Liver (tissue), 10 donors: Measurements from ENCODE around the gene KRTAP1-4. TPM values are rescaled to one million over a fixed set of nuclear protein-coding genes. Genes with fewer than 3 reads are reported as not detected.

Source experiments
- DNase-seq: peaks from one replicate; pipeline ENCODE4 v3.0.0-alpha.2; 2017; ENCODE audit warnings: low spot score
- H3K27ac ChIP-seq, 2 donors: one replicate each; pipeline ENCODE4 v1.7.0; 2013; ENCODE audit warnings: inconsistent platforms in 2 of 2, low read length in 2 of 2, control low read depth in 1 of 2, low read depth in 1 of 2, mild to moderate bottlenecking in 1 of 2
- H3K27me3 ChIP-seq, 4 donors: one replicate each; pipeline versions ENCODE4 v1.6.1 to v1.7.0; 2013; ENCODE audit warnings: low read length in 3 of 4, inconsistent platforms in 1 of 4, mild to moderate bottlenecking in 1 of 4, moderate library complexity in 1 of 4; ENCODE audit not compliant: control insufficient read depth in 4 of 4, insufficient read depth in 4 of 4
- H3K36me3 ChIP-seq, 4 donors: one replicate each; pipeline versions ENCODE4 v1.6.1 to v1.7.0; 2013; ENCODE audit warnings: low read length in 3 of 4, mild to moderate bottlenecking in 3 of 4, low read depth in 1 of 4, moderate library complexity in 1 of 4; ENCODE audit not compliant: control insufficient read depth in 4 of 4, insufficient read depth in 3 of 4
- H3K4me1 ChIP-seq, 4 donors: one replicate each; pipeline versions ENCODE4 v1.6.1 to v1.7.0; 2013; ENCODE audit warnings: low read length in 3 of 4, mild to moderate bottlenecking in 3 of 4, moderate library complexity in 1 of 4; ENCODE audit not compliant: control insufficient read depth in 4 of 4, insufficient read depth in 4 of 4
- H3K4me3 ChIP-seq, 3 donors: one replicate each; pipeline versions ENCODE4 v1.6.1 to v1.7.0; 2013; ENCODE audit warnings: low read length in 3 of 3, control low read depth in 1 of 3, low read depth in 1 of 3, mild to moderate bottlenecking in 1 of 3
- H3K9ac ChIP-seq, 2 donors: one replicate each; pipeline ENCODE4 v1.7.0; 2013; ENCODE audit warnings: low read length in 2 of 2, mild to moderate bottlenecking in 2 of 2, moderate library complexity in 2 of 2, control low read depth in 1 of 2, low read depth in 1 of 2
- H3K9me3 ChIP-seq, 4 donors: one replicate each; pipeline versions ENCODE4 v1.6.1 to v1.7.0; 2013; ENCODE audit warnings: low read length in 3 of 4; ENCODE audit not compliant: control insufficient read depth in 4 of 4
- EGR1 ChIP-seq, 2 donors: IDR thresholded peaks; 2 replicates each; pipeline ENCODE4 v1.6.1; 2016 to 2018; ENCODE audit warnings: antibody characterized with exemption in 2 of 2, low read depth in 2 of 2
- GABPA ChIP-seq, 2 donors: IDR thresholded peaks in 1 of 2; conservative IDR thresholded peaks in 1 of 2; 2 replicates each; pipeline ENCODE4 v1.6.1; 2016; ENCODE audit warnings: antibody characterized with exemption in 2 of 2, mild to moderate bottlenecking in 1 of 2, moderate library complexity in 1 of 2
- HNF4A ChIP-seq, 2 donors: conservative IDR thresholded peaks; 2 replicates each; pipeline ENCODE4 v1.6.1; 2016; ENCODE audit warnings: antibody characterized with exemption in 2 of 2, mild to moderate bottlenecking in 2 of 2
- JUND ChIP-seq, 2 donors: IDR thresholded peaks; 2 replicates each; pipeline ENCODE4 v1.6.1; 2016; ENCODE audit warnings: antibody characterized with exemption in 2 of 2
- RAD21 ChIP-seq, 2 donors: IDR thresholded peaks; 2 replicates each; pipeline ENCODE4 v1.6.1; 2016; ENCODE audit warnings: antibody characterized with exemption in 2 of 2, mild to moderate bottlenecking in 2 of 2
- SP1 ChIP-seq: IDR thresholded peaks from 2 replicates; pipeline ENCODE4 v1.6.1; 2018; ENCODE audit warnings: antibody characterized with exemption, mild to moderate bottlenecking
- WGBS: extraction: QIAGEN DNeasy Blood & Tissue Kit; methylation state at CpG from one replicate; pipeline ENCODE4 v1.1.7; 2013; 5-methylcytosine and 5-hydroxymethylcytosine counted together
- polyA plus RNA-seq, 2 donors: library from polyadenylated mRNA; stranded (reverse) in 1 of 2; unstranded in 1 of 2; fragments of 200-250 nt in 1 of 2; fragments of >200 nt in 1 of 2; fragmentation: Nextera tagmentation in 1 of 2; extraction: Ambion mirVana in 1 of 2; gene quantifications; one replicate each; pipeline versions ENCODE4 v1.2.1 to v1.2.3, GENCODE V29; 2013 to 2015
- small RNA-seq: library from RNA; depleted of rRNA; stranded (forward); fragments of <200 nt; gene quantifications from one replicate; pipeline ENCODE3, GENCODE V24; 2014
- total RNA-seq, 2 donors: library from RNA; depleted of rRNA; stranded (reverse); fragments of >200 nt; gene quantifications; one replicate each; pipeline ENCODE4 v1.2.3, GENCODE V29; 2014
- TF ChIP-seq, protein P1 (sequence below): IDR thresholded peaks from 2 replicates; pipeline ENCODE4 v1.6.1; 2016; ENCODE audit warnings: antibody characterized with exemption, mild to moderate bottlenecking
- donor health status: healthy.
- donor health status: healthy.
- donor health status: healthy.
- donor health status: healthy.
- donor health status: healthy.

KRTAP1-4 gene
- total and polyA plus RNA-seq, 4 donors = not detected

DNA sequence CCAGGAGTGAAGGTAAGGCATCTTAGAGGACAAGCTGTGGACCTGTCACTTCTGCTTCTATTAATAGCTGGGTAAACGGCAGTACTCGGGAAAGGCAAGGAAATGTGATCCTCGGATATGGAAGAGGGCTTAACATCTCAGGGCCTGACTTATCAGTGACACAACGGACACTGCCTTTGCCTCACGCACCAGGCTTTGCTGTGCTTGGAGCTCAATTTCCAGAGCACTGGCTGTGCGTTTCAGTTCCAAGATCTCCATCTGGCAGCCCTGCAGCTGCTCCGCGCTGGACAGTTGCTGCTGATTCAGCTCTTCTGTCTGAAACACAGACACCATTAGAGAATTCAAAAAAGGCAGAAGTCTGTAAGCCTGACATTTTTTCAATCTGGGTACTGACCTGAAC, 49.4 kb downstream of the KRTAP1-4 start:
- TF ChIP-seq SP1 (no peak), RAD21 (IDR thresholded peaks at IDR 0.05) (no peak), GABPA (IDR thresholded peaks at IDR 0.05 in 1 of 2, conservative IDR thresholded peaks at IDR 0.05 in 1 of 2) (no peak)
- no peaks in the 10 kb centered on the region for H3K36me3 ChIP-seq
- no peaks in the 10 kb centered on the region for H3K9me3 ChIP-seq
- no peaks in the 10 kb centered on the region for H3K4me1 ChIP-seq
- 45% methylated on average over 8 of the region's 8 CpGs for WGBS
- no peak overlapping the region for H3K4me3 ChIP-seq
- DNase-seq = no peak
- H3K27me3 ChIP-seq = peaks cover 0 to 8% (median 0%) of the 10 kb centered on the region in 4 donors
- H3K9ac ChIP-seq = no peak overlapping the region
- H3K27ac ChIP-seq = no peak overlapping the region

DNA sequence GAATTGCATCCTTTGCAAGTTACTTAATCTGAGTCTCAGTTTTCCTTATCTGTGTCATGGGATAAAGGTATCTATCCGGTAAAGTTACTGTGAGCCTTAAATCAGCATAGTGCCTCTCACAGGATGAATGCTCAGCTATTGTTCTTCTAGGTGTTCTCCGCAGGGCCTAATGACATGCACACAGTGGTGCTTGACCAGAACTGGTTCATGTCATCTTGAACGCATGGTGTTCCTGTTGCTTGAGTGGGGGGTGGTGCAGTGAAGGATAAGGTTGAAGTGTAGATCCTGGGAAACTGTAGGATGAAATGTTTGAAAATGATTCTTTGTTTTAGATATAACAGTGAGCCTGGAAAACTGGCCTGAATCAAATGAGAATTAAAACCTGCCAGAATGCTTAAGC, 49.9 kb downstream of the KRTAP1-4 start:
- H3K27me3 ChIP-seq = peaks cover 0 to 8% (median 0%) of the 10 kb centered on the region in 4 donors
- no peak overlapping the region for H3K4me3 ChIP-seq
- no peak for DNase-seq
- no peaks in the 10 kb centered on the region for H3K9me3 ChIP-seq
- no peaks in the 10 kb centered on the region for H3K4me1 ChIP-seq
- H3K36me3 ChIP-seq = no peaks in the 10 kb centered on the region
- no peak overlapping the region for H3K27ac ChIP-seq
- no peak overlapping the region for H3K9ac ChIP-seq
- TF ChIP-seq RAD21 (IDR thresholded peaks at IDR 0.05) = no peak
- TF ChIP-seq, protein P1, sequence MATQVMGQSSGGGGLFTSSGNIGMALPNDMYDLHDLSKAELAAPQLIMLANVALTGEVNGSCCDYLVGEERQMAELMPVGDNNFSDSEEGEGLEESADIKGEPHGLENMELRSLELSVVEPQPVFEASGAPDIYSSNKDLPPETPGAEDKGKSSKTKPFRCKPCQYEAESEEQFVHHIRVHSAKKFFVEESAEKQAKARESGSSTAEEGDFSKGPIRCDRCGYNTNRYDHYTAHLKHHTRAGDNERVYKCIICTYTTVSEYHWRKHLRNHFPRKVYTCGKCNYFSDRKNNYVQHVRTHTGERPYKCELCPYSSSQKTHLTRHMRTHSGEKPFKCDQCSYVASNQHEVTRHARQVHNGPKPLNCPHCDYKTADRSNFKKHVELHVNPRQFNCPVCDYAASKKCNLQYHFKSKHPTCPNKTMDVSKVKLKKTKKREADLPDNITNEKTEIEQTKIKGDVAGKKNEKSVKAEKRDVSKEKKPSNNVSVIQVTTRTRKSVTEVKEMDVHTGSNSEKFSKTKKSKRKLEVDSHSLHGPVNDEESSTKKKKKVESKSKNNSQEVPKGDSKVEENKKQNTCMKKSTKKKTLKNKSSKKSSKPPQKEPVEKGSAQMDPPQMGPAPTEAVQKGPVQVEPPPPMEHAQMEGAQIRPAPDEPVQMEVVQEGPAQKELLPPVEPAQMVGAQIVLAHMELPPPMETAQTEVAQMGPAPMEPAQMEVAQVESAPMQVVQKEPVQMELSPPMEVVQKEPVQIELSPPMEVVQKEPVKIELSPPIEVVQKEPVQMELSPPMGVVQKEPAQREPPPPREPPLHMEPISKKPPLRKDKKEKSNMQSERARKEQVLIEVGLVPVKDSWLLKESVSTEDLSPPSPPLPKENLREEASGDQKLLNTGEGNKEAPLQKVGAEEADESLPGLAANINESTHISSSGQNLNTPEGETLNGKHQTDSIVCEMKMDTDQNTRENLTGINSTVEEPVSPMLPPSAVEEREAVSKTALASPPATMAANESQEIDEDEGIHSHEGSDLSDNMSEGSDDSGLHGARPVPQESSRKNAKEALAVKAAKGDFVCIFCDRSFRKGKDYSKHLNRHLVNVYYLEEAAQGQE = no peak
- TF ChIP-seq GABPA (IDR thresholded peaks at IDR 0.05 in 1 of 2, conservative IDR thresholded peaks at IDR 0.05 in 1 of 2) = no peak
- TF ChIP-seq HNF4A (conservative IDR thresholded peaks at IDR 0.05) = no peak
- TF ChIP-seq EGR1 (IDR thresholded peaks at IDR 0.05; ENCODE audit: low read depth in 2 of 2) = no peak
- no peak for TF ChIP-seq JUND (IDR thresholded peaks at IDR 0.05)
- 87% methylated on average over 3 of the region's 3 CpGs for WGBS

Small RNA genes within 50 kb of the gene (small RNA-seq; reads per million reads assigned to genes)
- not detected for gene KRTAP3-4P

Other genes with a start within 250 kb of the KRTAP1-4 start
Only the 30 nearest of the 38 such genes appear.
- not detected for gene KRT12, start 163.0 kb downstream of the KRTAP1-4 start, total RNA-seq
- not detected for gene KRT12, start 163.0 kb downstream of the KRTAP1-4 start, polyA plus RNA-seq
- gene KRT20, start 145.0 kb downstream of the KRTAP1-4 start, total RNA-seq = not detected
- not detected for gene KRT20, start 145.0 kb downstream of the KRTAP1-4 start, polyA plus RNA-seq
- gene KRT23, start 92.5 kb downstream of the KRTAP1-4 start, total RNA-seq = 1 to 10 TPM in 1 of 2 donors, under 1 TPM in 1; 0.09 to 1.3 TPM
- gene KRT23, start 92.5 kb downstream of the KRTAP1-4 start, polyA plus RNA-seq = under 1 TPM in 1 of 2 donors, not detected in 1; 0.24 TPM
- not detected for gene KRT39, start 63.2 kb downstream of the KRTAP1-4 start, total RNA-seq
- not detected for gene KRT39, start 63.2 kb downstream of the KRTAP1-4 start, polyA plus RNA-seq
- gene KRT40, start 45.9 kb downstream of the KRTAP1-4 start, total RNA-seq = not detected
- not detected for gene KRT40, start 45.9 kb downstream of the KRTAP1-4 start, polyA plus RNA-seq
- gene KRTAP3-3, start 36.0 kb downstream of the KRTAP1-4 start, total RNA-seq = not detected
- gene KRTAP3-3, start 36.0 kb downstream of the KRTAP1-4 start, polyA plus RNA-seq = not detected
- not detected for gene KRTAP3-2, start 30.3 kb downstream of the KRTAP1-4 start, total RNA-seq
- gene KRTAP3-2, start 30.3 kb downstream of the KRTAP1-4 start, polyA plus RNA-seq = not detected
- not detected for gene KRTAP3-1, start 21.1 kb downstream of the KRTAP1-4 start, total RNA-seq
- gene KRTAP3-1, start 21.1 kb downstream of the KRTAP1-4 start, polyA plus RNA-seq = not detected
- not detected for gene KRTAP1-5, start 3.0 kb downstream of the KRTAP1-4 start, total RNA-seq
- not detected for gene KRTAP1-5, start 3.0 kb downstream of the KRTAP1-4 start, polyA plus RNA-seq
- not detected for gene KRTAP1-3, start 4.7 kb upstream of the KRTAP1-4 start, total RNA-seq
- gene KRTAP1-3, start 4.7 kb upstream of the KRTAP1-4 start, polyA plus RNA-seq = not detected
- not detected for gene KRTAP1-1, start 11.3 kb upstream of the KRTAP1-4 start, total RNA-seq
- not detected for gene KRTAP1-1, start 11.3 kb upstream of the KRTAP1-4 start, polyA plus RNA-seq
- not detected for gene KRTAP2-1, start 17.1 kb upstream of the KRTAP1-4 start, total RNA-seq
- not detected for gene KRTAP2-1, start 17.1 kb upstream of the KRTAP1-4 start, polyA plus RNA-seq
- not detected for gene KRTAP2-2, start 25.0 kb upstream of the KRTAP1-4 start, total RNA-seq
- gene KRTAP2-2, start 25.0 kb upstream of the KRTAP1-4 start, polyA plus RNA-seq = not detected
- gene KRTAP2-3, start 29.9 kb upstream of the KRTAP1-4 start, total RNA-seq = not detected
- not detected for gene KRTAP2-3, start 29.9 kb upstream of the KRTAP1-4 start, polyA plus RNA-seq
- not detected for gene KRTAP2-4, start 35.7 kb upstream of the KRTAP1-4 start, total RNA-seq
- gene KRTAP2-4, start 35.7 kb upstream of the KRTAP1-4 start, polyA plus RNA-seq = not detected
- gene KRTAP4-7, start 54.0 kb upstream of the KRTAP1-4 start, total RNA-seq = not detected
- not detected for gene KRTAP4-7, start 54.0 kb upstream of the KRTAP1-4 start, polyA plus RNA-seq
- gene KRTAP4-8, start 67.9 kb upstream of the KRTAP1-4 start, total RNA-seq = not detected
- not detected for gene KRTAP4-8, start 67.9 kb upstream of the KRTAP1-4 start, polyA plus RNA-seq
- not detected for gene KRTAP4-16, start 72.0 kb upstream of the KRTAP1-4 start, total RNA-seq
- gene KRTAP4-16, start 72.0 kb upstream of the KRTAP1-4 start, polyA plus RNA-seq = not detected
- not detected for gene KRTAP4-9, start 75.2 kb upstream of the KRTAP1-4 start, total RNA-seq
- not detected for gene KRTAP4-9, start 75.2 kb upstream of the KRTAP1-4 start, polyA plus RNA-seq
- gene KRTAP4-11, start 88.2 kb upstream of the KRTAP1-4 start, total RNA-seq = not detected
- not detected for gene KRTAP4-11, start 88.2 kb upstream of the KRTAP1-4 start, polyA plus RNA-seq
- not detected for gene KRTAP4-12, start 94.0 kb upstream of the KRTAP1-4 start, total RNA-seq
- not detected for gene KRTAP4-12, start 94.0 kb upstream of the KRTAP1-4 start, polyA plus RNA-seq
- not detected for gene KRTAP4-6, start 110.3 kb upstream of the KRTAP1-4 start, total RNA-seq
- gene KRTAP4-6, start 110.3 kb upstream of the KRTAP1-4 start, polyA plus RNA-seq = not detected
- not detected for gene KRTAP4-5, start 119.6 kb upstream of the KRTAP1-4 start, total RNA-seq
- not detected for gene KRTAP4-5, start 119.6 kb upstream of the KRTAP1-4 start, polyA plus RNA-seq
- not detected for gene KRTAP4-4, start 130.6 kb upstream of the KRTAP1-4 start, total RNA-seq
- gene KRTAP4-4, start 130.6 kb upstream of the KRTAP1-4 start, polyA plus RNA-seq = not detected
- not detected for gene KRTAP4-3, start 138.0 kb upstream of the KRTAP1-4 start, total RNA-seq
- not detected for gene KRTAP4-3, start 138.0 kb upstream of the KRTAP1-4 start, polyA plus RNA-seq
- not detected for gene KRTAP4-2, start 148.0 kb upstream of the KRTAP1-4 start, total RNA-seq
- not detected for gene KRTAP4-2, start 148.0 kb upstream of the KRTAP1-4 start, polyA plus RNA-seq
- not detected for gene KRTAP4-1, start 154.7 kb upstream of the KRTAP1-4 start, total RNA-seq
- not detected for gene KRTAP4-1, start 154.7 kb upstream of the KRTAP1-4 start, polyA plus RNA-seq
- not detected for gene KRTAP9-1, start 159.7 kb upstream of the KRTAP1-4 start, total RNA-seq
- gene KRTAP9-1, start 159.7 kb upstream of the KRTAP1-4 start, polyA plus RNA-seq = not detected
- not detected for gene KRTAP9-2, start 196.5 kb upstream of the KRTAP1-4 start, total RNA-seq
- not detected for gene KRTAP9-2, start 196.5 kb upstream of the KRTAP1-4 start, polyA plus RNA-seq
- gene KRTAP9-3, start 202.3 kb upstream of the KRTAP1-4 start, total RNA-seq = not detected
- not detected for gene KRTAP9-3, start 202.3 kb upstream of the KRTAP1-4 start, polyA plus RNA-seq